ENCODE measurements around the gene ZEB2. TPM values are rescaled to one million over a fixed set of nuclear protein-coding genes. Genes with fewer than 3 reads are reported as not detected.

The ZEB2 gene
- total RNA-seq, 1 donor from 2014 or later = 8.5 TPM

GRCh38 chr2:144529841-144530240 lies 9.9 kb upstream of the ZEB2 start:
- intact Hi-C loops (cut with micrococcal nuclease) = no loop called here

GRCh38 chr2:144528108-144528507 lies 8.2 kb upstream of the ZEB2 start:
- intact Hi-C loops (cut with micrococcal nuclease) = no loop called here

- intact Hi-C loops (cut with micrococcal nuclease) = no loop called here
Observed at GRCh38 chr2:144526831-144527230, 6.9 kb upstream of the ZEB2 start.

- intact Hi-C loops (cut with micrococcal nuclease) = loop anchor here (5.0 kb wide), 2 partner anchors 142 to 1228 kb away; no protein-coding TSS in a partner anchor
Observed at GRCh38 chr2:144524118-144525009, 4.4 kb upstream of the ZEB2 start.

GRCh38 chr2:144523596-144524117 lies 3.7 kb upstream of the ZEB2 start:
- intact Hi-C loops (cut with micrococcal nuclease) = loop anchor here (5.0 kb wide), 2 partner anchors 141 to 1229 kb away; no protein-coding TSS in a partner anchor

- intact Hi-C loops (cut with micrococcal nuclease) = loop anchor here (5.0 kb wide), 2 partner anchors 141 to 1229 kb away; no protein-coding TSS in a partner anchor
Observed at GRCh38 chr2:144522897-144523595, 3.1 kb upstream of the ZEB2 start.

- intact Hi-C loops (cut with micrococcal nuclease) = loop anchor here (5.0 kb wide), 2 partner anchors 140 to 1230 kb away; no protein-coding TSS in a partner anchor
Observed at GRCh38 chr2:144522176-144522896, 2.4 kb upstream of the ZEB2 start.

GRCh38 chr2:144521686-144522085 lies 1.8 kb upstream of the ZEB2 start:
- intact Hi-C loops (cut with micrococcal nuclease) = loop anchor here (5.0 kb wide), 2 partner anchors 139 to 1231 kb away; no protein-coding TSS in a partner anchor

GRCh38 chr2:144520756-144521487 lies 1.0 kb upstream of the ZEB2 start:
- intact Hi-C loops (cut with micrococcal nuclease) = loop anchor here (5.0 kb wide), 2 partner anchors 139 to 1231 kb away; no protein-coding TSS in a partner anchor

- intact Hi-C loops (cut with micrococcal nuclease) = loop anchor here (5.0 to 10.0 kb wide), 6 partner anchors 357 to 1487 kb away; no protein-coding TSS in a partner anchor
Observed at GRCh38 chr2:144519597-144519933, 354 bp downstream of the ZEB2 start.

- intact Hi-C loops (cut with micrococcal nuclease) = loop anchor here (5.0 to 10.0 kb wide), 6 partner anchors 357 to 1487 kb away; no protein-coding TSS in a partner anchor
Observed at GRCh38 chr2:144518748-144519596, 947 bp downstream of the ZEB2 start.

- intact Hi-C loops (cut with micrococcal nuclease) = loop anchor here (1.0 to 10.0 kb wide), 9 partner anchors 186 to 1486 kb away; a partner anchor contains a TSS
Observed at GRCh38 chr2:144517866-144518747, 1.8 kb downstream of the ZEB2 start.

GRCh38 chr2:144516981-144517865 lies 2.7 kb downstream of the ZEB2 start:
- intact Hi-C loops (cut with micrococcal nuclease) = loop anchor here (1.0 to 10.0 kb wide), 10 partner anchors 185 to 1485 kb away; partner anchors contain the start of gene ARHGAP15

GRCh38 chr2:144516411-144516980 lies 3.4 kb downstream of the ZEB2 start:
- intact Hi-C loops (cut with micrococcal nuclease) = loop anchor here (1.0 to 10.0 kb wide), 8 partner anchors 282 to 1484 kb away; partner anchors contain the start of gene ARHGAP15

GRCh38 chr2:144515696-144516410 lies 4.1 kb downstream of the ZEB2 start:
- intact Hi-C loops (cut with micrococcal nuclease) = loop anchor here (1.0 to 10.0 kb wide), 8 partner anchors 281 to 1484 kb away; partner anchors contain the start of gene ARHGAP15
